ENCODE results near the gene STXBP6.

GRCh38 chr14:24879661-24880386 is 170.1 kb downstream of the STXBP6 start:
- TF ChIP-seq CTCF (IDR thresholded peaks at IDR 0.05 in 4 of 5, conservative IDR thresholded peaks at IDR 0.05 in 1 of 5) (no peak), POLR2A (IDR thresholded peaks at IDR 0.05) (no peak)
